Mesothelial cell of epicardium (in vitro differentiated cells): ENCODE measurements around the gene CXADR. TPM values are rescaled to one million over a fixed set of nuclear protein-coding genes. Genes with fewer than 3 reads are reported as not detected.

Source experiments
- DNase-seq, 2 experiments: peaks; one replicate each; pipeline ENCODE4 v3.0.0; 2021; ENCODE audit warnings: low spot score in 2 of 2; ENCODE audit not compliant: unreplicated experiment in 2 of 2
- H3K27ac Mint-ChIP-seq: 2 replicates; pipeline ENCODE4 v1.8.0; 2021; ENCODE audit warnings: mixed read lengths
- H3K27me3 Mint-ChIP-seq: 2 replicates; pipeline ENCODE4 v1.8.0; 2021; ENCODE audit warnings: low read depth, mixed read lengths
- H3K36me3 Mint-ChIP-seq: 2 replicates; pipeline ENCODE4 v1.8.0; 2021; ENCODE audit warnings: mixed read lengths
- H3K4me1 Mint-ChIP-seq: 2 replicates; pipeline ENCODE4 v1.8.0; 2021; ENCODE audit warnings: mixed read lengths
- H3K4me3 Mint-ChIP-seq: 2 replicates; pipeline ENCODE4 v1.8.0; 2021; ENCODE audit warnings: mild to moderate bottlenecking, moderate library complexity, mixed read lengths
- H3K9me3 Mint-ChIP-seq: 2 replicates; pipeline ENCODE4 v1.8.0; 2021; ENCODE audit warnings: mixed read lengths
- total RNA-seq: library from RNA; stranded (reverse); gene quantifications from 3 replicates; pipeline ENCODE4 v1.2.1, GENCODE V29; 2021
- TF ChIP-seq, protein P1 (sequence below): fragments of 200-600 bp; sonication (generic); IDR thresholded peaks from one replicate; pipeline ENCODE4 v1.5.0; 2021; ENCODE audit warnings: antibody characterized with exemption; ENCODE audit not compliant: unreplicated experiment

Gene CXADR
- total RNA-seq, 1 donor from 2014 or later: 37.5 TPM

DNA sequence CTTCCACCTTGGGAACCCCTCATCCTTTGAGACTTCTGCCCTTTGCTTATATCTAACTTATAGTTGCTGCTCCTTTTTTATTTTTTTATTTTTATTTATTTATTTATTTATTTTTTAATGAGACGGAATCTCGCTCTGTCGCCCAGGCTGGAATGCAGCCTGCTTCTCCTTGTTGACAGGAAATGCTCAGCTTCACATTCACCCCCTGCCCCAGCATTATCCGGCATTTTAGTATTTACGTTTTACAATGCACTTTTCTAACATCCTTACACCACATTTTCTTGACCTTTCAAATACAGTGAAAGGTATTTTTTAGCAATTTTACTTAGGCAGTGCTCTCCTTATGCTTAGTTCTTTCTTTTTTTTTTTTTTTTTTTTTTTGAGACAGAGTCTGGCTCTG is 14.9 kb downstream of the CXADR start:
- Mint-ChIP-seq H3K9me3 (no peaks in the 10 kb centered on the region), H3K27ac (peak overlapping the region; percentile 93), H3K36me3 (peaks cover 1% of the 10 kb centered on the region), H3K4me3 (no peak overlapping the region), H3K27me3 (no peaks in the 10 kb centered on the region), H3K4me1 (peaks cover 26% of the 10 kb centered on the region)
- DNase-seq: no peak
- TF ChIP-seq, protein P1, sequence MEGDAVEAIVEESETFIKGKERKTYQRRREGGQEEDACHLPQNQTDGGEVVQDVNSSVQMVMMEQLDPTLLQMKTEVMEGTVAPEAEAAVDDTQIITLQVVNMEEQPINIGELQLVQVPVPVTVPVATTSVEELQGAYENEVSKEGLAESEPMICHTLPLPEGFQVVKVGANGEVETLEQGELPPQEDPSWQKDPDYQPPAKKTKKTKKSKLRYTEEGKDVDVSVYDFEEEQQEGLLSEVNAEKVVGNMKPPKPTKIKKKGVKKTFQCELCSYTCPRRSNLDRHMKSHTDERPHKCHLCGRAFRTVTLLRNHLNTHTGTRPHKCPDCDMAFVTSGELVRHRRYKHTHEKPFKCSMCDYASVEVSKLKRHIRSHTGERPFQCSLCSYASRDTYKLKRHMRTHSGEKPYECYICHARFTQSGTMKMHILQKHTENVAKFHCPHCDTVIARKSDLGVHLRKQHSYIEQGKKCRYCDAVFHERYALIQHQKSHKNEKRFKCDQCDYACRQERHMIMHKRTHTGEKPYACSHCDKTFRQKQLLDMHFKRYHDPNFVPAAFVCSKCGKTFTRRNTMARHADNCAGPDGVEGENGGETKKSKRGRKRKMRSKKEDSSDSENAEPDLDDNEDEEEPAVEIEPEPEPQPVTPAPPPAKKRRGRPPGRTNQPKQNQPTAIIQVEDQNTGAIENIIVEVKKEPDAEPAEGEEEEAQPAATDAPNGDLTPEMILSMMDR: no peak

DNA sequence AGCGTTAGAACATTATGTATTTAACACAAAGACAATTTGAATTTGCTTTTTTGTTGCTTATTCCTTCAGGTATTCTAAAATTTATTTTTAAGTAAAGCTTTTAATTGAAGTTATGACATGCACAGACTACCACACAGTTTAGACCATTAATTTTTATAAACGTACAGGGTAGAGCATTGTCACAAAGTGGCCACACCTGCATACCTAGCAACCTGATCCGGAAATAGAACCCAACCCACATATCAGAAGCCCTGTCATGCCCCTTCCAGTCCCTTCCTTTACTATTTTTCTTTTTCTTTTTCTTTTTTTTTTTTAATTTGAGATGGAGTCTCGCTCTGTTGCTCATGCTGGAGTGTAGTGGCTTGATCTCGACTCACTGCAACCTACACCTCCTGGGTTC is 16.8 kb downstream of the CXADR start:
- peaks cover 26% of the 10 kb centered on the region for H3K4me1 Mint-ChIP-seq
- no peaks in the 10 kb centered on the region for H3K9me3 Mint-ChIP-seq
- no peaks in the 10 kb centered on the region for H3K27me3 Mint-ChIP-seq
- no peak for DNase-seq
- TF ChIP-seq, protein P1: no peak
- peak overlapping the region; percentile 27 for H3K27ac Mint-ChIP-seq
- no peak overlapping the region for H3K4me3 Mint-ChIP-seq
- H3K36me3 Mint-ChIP-seq: no peaks in the 10 kb centered on the region

DNA sequence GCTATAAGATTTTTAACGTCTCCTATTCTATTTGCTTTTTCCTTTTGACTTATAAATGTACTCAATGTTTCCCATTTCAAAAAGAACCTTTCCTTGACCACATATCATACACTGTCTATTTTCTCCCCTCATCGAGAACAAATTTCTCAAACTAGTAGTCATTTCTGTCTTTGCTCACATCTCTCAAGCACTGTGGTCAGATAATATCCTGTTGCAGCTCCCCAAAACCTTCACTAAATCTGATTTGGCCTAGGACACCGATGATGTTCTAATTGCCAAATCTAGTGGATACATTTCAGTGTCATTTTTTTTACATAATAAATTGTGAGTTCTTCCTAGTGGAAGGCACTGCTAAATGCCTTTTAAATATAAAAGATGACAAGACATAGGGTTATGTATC is 19.4 kb downstream of the CXADR start:
- Mint-ChIP-seq H3K9me3 (no peaks in the 10 kb centered on the region), H3K4me1 (peaks cover 16% of the 10 kb centered on the region), H3K27me3 (no peaks in the 10 kb centered on the region), H3K27ac (peak overlapping the region; percentile 7), H3K36me3 (peaks cover under 1% of the 10 kb centered on the region), H3K4me3 (no peak overlapping the region)
- DNase-seq: no peak
- TF ChIP-seq, protein P1: no peak

DNA sequence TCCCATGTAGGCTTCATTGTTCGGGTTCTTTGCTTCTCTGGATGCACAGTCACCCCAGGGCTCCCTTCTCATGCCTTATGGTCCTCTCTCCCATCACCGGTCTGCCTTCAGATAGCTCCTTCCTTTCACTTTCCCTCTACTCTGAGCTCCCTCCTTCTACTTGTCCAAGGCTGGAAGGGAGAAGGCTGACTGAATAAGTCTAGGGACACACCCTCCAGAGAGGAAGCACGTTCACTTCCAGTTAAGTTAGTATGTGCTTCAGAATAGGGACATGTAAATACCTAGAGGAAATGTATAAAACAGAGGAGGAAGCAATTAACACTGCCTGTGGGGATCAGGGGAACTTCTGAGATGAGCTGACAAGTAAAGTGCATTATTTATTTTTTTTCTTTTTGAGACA is 23.5 kb downstream of the CXADR start:
- H3K4me3 Mint-ChIP-seq: no peak overlapping the region
- TF ChIP-seq, protein P1: no peak
- H3K27me3 Mint-ChIP-seq: no peaks in the 10 kb centered on the region
- H3K9me3 Mint-ChIP-seq: peaks cover 4% of the 10 kb centered on the region
- H3K4me1 Mint-ChIP-seq: peaks cover 23% of the 10 kb centered on the region
- DNase-seq: no peak
- H3K27ac Mint-ChIP-seq: peak overlapping the region; percentile 1
- peaks cover 16% of the 10 kb centered on the region for H3K36me3 Mint-ChIP-seq

DNA sequence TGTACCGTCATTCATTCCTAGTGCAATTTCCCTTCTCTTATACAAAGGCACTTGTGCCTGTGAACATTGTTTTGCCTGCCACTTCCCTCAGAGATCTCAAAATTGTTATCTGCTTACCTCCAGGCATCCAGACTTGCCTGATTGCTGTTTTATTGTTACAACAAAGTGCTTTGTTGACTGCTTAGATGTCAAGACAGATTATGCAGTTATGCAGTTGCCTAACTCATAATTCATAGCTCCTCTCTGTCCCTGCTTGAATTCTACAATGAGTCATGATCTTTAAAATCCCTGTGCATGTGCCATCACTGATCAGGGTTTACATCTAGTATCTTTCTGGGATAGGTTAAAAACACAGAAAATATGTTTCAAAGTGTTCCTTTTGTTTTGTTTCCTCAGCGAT is 24.5 kb downstream of the CXADR start:
- peaks cover 29% of the 10 kb centered on the region for H3K4me1 Mint-ChIP-seq
- H3K27ac Mint-ChIP-seq: no peak overlapping the region
- H3K4me3 Mint-ChIP-seq: no peak overlapping the region
- H3K9me3 Mint-ChIP-seq: peaks cover 4% of the 10 kb centered on the region
- no peak for DNase-seq
- TF ChIP-seq, protein P1: no peak
- H3K27me3 Mint-ChIP-seq: no peaks in the 10 kb centered on the region
- peaks cover 17% of the 10 kb centered on the region for H3K36me3 Mint-ChIP-seq

DNA sequence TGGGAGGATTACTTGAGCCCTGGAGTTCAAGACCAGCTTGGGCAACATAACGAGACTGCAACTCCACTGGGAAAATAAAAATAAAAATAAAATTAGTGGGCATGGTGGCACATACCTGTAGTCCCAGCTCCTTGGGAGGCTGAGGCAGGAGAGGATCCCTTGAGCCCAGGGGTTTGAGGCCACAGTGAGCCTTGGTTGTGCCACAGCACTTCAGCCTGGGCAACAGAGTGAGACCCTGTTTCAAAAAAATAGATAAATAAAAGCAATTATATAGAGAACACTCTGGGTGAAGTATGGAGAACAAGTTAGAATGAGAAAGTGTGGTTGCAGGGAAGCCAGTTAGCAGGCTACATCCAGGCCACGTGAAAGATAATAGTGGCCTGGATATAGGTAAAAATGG is 25.7 kb downstream of the CXADR start:
- Mint-ChIP-seq H3K27ac (no peak overlapping the region), H3K9me3 (peaks cover 4% of the 10 kb centered on the region), H3K4me3 (no peak overlapping the region), H3K36me3 (peaks cover 17% of the 10 kb centered on the region), H3K27me3 (no peaks in the 10 kb centered on the region), H3K4me1 (peaks cover 36% of the 10 kb centered on the region)
- TF ChIP-seq, protein P1: no peak
- DNase-seq: no peak
